ENCODE results near the gene PIEZO1. TPM values are rescaled to one million over a fixed set of nuclear protein-coding genes. Genes with fewer than 3 reads are reported as not detected.

The PIEZO1 gene
- total and polyA plus RNA-seq, 9 of the 15 experiments (the other 6 are each of a cell fraction or from before 2014, with no cell fraction given) = 3.6 to 432 (median 131) TPM

- TF ChIP-seq, protein P1, sequence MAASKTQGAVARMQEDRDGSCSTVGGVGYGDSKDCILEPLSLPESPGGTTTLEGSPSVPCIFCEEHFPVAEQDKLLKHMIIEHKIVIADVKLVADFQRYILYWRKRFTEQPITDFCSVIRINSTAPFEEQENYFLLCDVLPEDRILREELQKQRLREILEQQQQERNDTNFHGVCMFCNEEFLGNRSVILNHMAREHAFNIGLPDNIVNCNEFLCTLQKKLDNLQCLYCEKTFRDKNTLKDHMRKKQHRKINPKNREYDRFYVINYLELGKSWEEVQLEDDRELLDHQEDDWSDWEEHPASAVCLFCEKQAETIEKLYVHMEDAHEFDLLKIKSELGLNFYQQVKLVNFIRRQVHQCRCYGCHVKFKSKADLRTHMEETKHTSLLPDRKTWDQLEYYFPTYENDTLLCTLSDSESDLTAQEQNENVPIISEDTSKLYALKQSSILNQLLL (CRISPR knock-in tag; IDR thresholded peaks at IDR 0.05; ENCODE audit: borderline replicate concordance) = no peak
- TF ChIP-seq ARHGAP35 (IDR thresholded peaks at IDR 0.05; ENCODE audit: partially characterized antibody) (peak; percentile 27), MAFF (IDR thresholded peaks at IDR 0.05; ENCODE audit: low read length) (no peak), BMI1 (IDR thresholded peaks at IDR 0.05; ENCODE audit: low read length) (no peak), SMAD4 (CRISPR knock-in tag; conservative IDR thresholded peaks at IDR 0.05) (peak; percentile 65), FOS (IDR thresholded peaks at IDR 0.05; ENCODE audit: extremely low read depth, insufficient read length) (no peak), ZNF717 (CRISPR knock-in tag; IDR thresholded peaks at IDR 0.05) (peak; percentile 28; the same call in 1 of the 2 replicates), NFYB (IDR thresholded peaks at IDR 0.05; ENCODE audit: extremely low read depth, insufficient read length) (peak; percentile 19), MAX (CRISPR knock-in tag; IDR thresholded peaks at IDR 0.05) (peak; percentile 66), MAFG (tag; conservative IDR thresholded peaks at IDR 0.05) (no peak), SUPT5H (IDR thresholded peaks at IDR 0.05) (no peak), ZBTB1 (CRISPR knock-in tag; IDR thresholded peaks at IDR 0.05; ENCODE audit: borderline replicate concordance, low read depth) (0 out of 2 replicates have a peak, but pooled peaks have one; percentile 53), ZNF134 (CRISPR knock-in tag; conservative IDR thresholded peaks at IDR 0.05) (peak; percentile 44), ZBTB7A (IDR thresholded peaks at IDR 0.05; ENCODE audit: borderline replicate concordance, control insufficient read depth, low read depth, low read length) (peak; percentile 58), SREBF1 (IDR thresholded peaks at IDR 0.05; ENCODE audit: borderline replicate concordance, low read depth, low read length) (no peak), CBFA2T3 (IDR thresholded peaks at IDR 0.05) (peak; percentile 31; the same call in 1 of the 2 replicates), MAFK (IDR thresholded peaks at IDR 0.05; ENCODE audit: low read length) (no peak), GTF3C2 (IDR thresholded peaks at IDR 0.05; ENCODE audit: borderline replicate concordance, extremely low read depth, insufficient read length) (no peak), ZNF583 (CRISPR knock-in tag; IDR thresholded peaks at IDR 0.05) (0 out of 2 replicates have a peak, but pooled peaks have one; percentile 14)
- TF ChIP-seq, protein P2, sequence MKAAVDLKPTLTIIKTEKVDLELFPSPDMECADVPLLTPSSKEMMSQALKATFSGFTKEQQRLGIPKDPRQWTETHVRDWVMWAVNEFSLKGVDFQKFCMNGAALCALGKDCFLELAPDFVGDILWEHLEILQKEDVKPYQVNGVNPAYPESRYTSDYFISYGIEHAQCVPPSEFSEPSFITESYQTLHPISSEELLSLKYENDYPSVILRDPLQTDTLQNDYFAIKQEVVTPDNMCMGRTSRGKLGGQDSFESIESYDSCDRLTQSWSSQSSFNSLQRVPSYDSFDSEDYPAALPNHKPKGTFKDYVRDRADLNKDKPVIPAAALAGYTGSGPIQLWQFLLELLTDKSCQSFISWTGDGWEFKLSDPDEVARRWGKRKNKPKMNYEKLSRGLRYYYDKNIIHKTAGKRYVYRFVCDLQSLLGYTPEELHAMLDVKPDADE (conservative IDR thresholded peaks at IDR 0.05; ENCODE audit: control insufficient read depth, low read depth, low read length) = 0 out of 2 replicates have a peak, but pooled peaks have one; percentile 0
- TF ChIP-seq, protein P3, sequence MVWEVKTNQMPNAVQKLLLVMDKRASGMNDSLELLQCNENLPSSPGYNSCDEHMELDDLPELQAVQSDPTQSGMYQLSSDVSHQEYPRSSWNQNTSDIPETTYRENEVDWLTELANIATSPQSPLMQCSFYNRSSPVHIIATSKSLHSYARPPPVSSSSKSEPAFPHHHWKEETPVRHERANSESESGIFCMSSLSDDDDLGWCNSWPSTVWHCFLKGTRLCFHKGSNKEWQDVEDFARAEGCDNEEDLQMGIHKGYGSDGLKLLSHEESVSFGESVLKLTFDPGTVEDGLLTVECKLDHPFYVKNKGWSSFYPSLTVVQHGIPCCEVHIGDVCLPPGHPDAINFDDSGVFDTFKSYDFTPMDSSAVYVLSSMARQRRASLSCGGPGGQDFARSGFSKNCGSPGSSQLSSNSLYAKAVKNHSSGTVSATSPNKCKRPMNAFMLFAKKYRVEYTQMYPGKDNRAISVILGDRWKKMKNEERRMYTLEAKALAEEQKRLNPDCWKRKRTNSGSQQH (CRISPR knock-in tag; IDR thresholded peaks at IDR 0.05) = peak; percentile 68; the same call in 1 of the 2 replicates
These were observed 11.9 kb downstream of the PIEZO1 start (continued) for GRCh38 chr16:88772871-88773811.
